Measurements from ENCODE around the gene GPR61. TPM values are rescaled to one million over a fixed set of nuclear protein-coding genes. Genes with fewer than 3 reads are reported as not detected.

GPR61 gene
- total RNA-seq, 1 experiment from 2014 or later, result 0.34 TPM

- H3K36me3 ChIP-seq, result no peaks in the 10 kb centered on the region
- no peaks in the 10 kb centered on the region for H3K27me3 ChIP-seq (replicated peaks)
- no peak overlapping the region for H3K27ac ChIP-seq
- H3K9me3 ChIP-seq (replicated peaks), result no peaks in the 10 kb centered on the region
- no peak for DNase-seq (ENCODE audit: low read depth in 1 of 2, low spot score in 2 of 2)
- peaks cover 5% of the 10 kb centered on the region for H3K4me1 ChIP-seq (replicated peaks)
- no peak overlapping the region for H3K4me3 ChIP-seq
Measured at GRCh38 chr1:109534307-109534858, 5.3 kb upstream of the GPR61 start.

GRCh38 chr1:109535481-109535880, 4.2 kb upstream of the GPR61 start:
- H3K36me3 ChIP-seq, result no peaks in the 10 kb centered on the region
- H3K4me3 ChIP-seq, result no peak overlapping the region
- no peaks in the 10 kb centered on the region for H3K27me3 ChIP-seq (replicated peaks)
- DNase-seq (ENCODE audit: low read depth in 1 of 2, low spot score in 2 of 2), result no peak
- H3K4me1 ChIP-seq (replicated peaks), result peaks cover 5% of the 10 kb centered on the region
- H3K27ac ChIP-seq, result no peak overlapping the region
- no peaks in the 10 kb centered on the region for H3K9me3 ChIP-seq (replicated peaks)

- Histone ChIP-seq H3K4me3 (no peak overlapping the region), H3K27ac (no peak overlapping the region), H3K9me3 (replicated peaks) (no peaks in the 10 kb centered on the region), H3K36me3 (no peaks in the 10 kb centered on the region), H3K27me3 (replicated peaks) (no peaks in the 10 kb centered on the region), H3K4me1 (replicated peaks) (peaks cover 5% of the 10 kb centered on the region)
- no peak for DNase-seq (ENCODE audit: low read depth in 1 of 2, low spot score in 2 of 2)
Measured at GRCh38 chr1:109535971-109536491, 3.6 kb upstream of the GPR61 start.

GRCh38 chr1:109537450-109538178, 2.1 kb upstream of the GPR61 start:
- DNase-seq (ENCODE audit: low read depth in 1 of 2, low spot score in 2 of 2), result no peak
- peaks cover under 1% of the 10 kb centered on the region for H3K4me1 ChIP-seq (replicated peaks)
- H3K9me3 ChIP-seq (replicated peaks), result no peaks in the 10 kb centered on the region
- no peaks in the 10 kb centered on the region for H3K36me3 ChIP-seq
- H3K4me3 ChIP-seq, result no peak overlapping the region
- H3K27ac ChIP-seq, result no peak overlapping the region
- H3K27me3 ChIP-seq (replicated peaks), result no peaks in the 10 kb centered on the region

GRCh38 chr1:109538827-109539555, 681 bp upstream of the GPR61 start:
- DNase-seq (ENCODE audit: low read depth in 1 of 2, low spot score in 2 of 2), result no peak
- Histone ChIP-seq H3K4me1 (replicated peaks) (no peaks in the 10 kb centered on the region), H3K36me3 (no peaks in the 10 kb centered on the region), H3K27ac (no peak overlapping the region), H3K4me3 (no peak overlapping the region), H3K27me3 (replicated peaks) (no peaks in the 10 kb centered on the region), H3K9me3 (replicated peaks) (no peaks in the 10 kb centered on the region)

GRCh38 chr1:109541102-109541501, 1.4 kb downstream of the GPR61 start:
- no peaks in the 10 kb centered on the region for H3K9me3 ChIP-seq (replicated peaks)
- no peaks in the 10 kb centered on the region for H3K4me1 ChIP-seq (replicated peaks)
- no peaks in the 10 kb centered on the region for H3K36me3 ChIP-seq
- H3K27ac ChIP-seq, result no peak overlapping the region
- H3K4me3 ChIP-seq, result no peak overlapping the region
- no peak for DNase-seq (ENCODE audit: low read depth in 1 of 2, low spot score in 2 of 2)
- no peaks in the 10 kb centered on the region for H3K27me3 ChIP-seq (replicated peaks)

GRCh38 chr1:109542657-109543056, 3.0 kb downstream of the GPR61 start:
- Histone ChIP-seq H3K4me1 (replicated peaks) (peaks cover 14% of the 10 kb centered on the region), H3K4me3 (no peak overlapping the region), H3K36me3 (no peaks in the 10 kb centered on the region), H3K27ac (no peak overlapping the region), H3K27me3 (replicated peaks) (no peaks in the 10 kb centered on the region), H3K9me3 (replicated peaks) (no peaks in the 10 kb centered on the region)
- DNase-seq (ENCODE audit: low read depth in 1 of 2, low spot score in 2 of 2), result no peak

GRCh38 chr1:109543283-109543987, 3.8 kb downstream of the GPR61 start:
- Histone ChIP-seq H3K4me1 (replicated peaks) (peaks cover 15% of the 10 kb centered on the region), H3K9me3 (replicated peaks) (no peaks in the 10 kb centered on the region), H3K4me3 (no peak overlapping the region), H3K27me3 (replicated peaks) (no peaks in the 10 kb centered on the region), H3K36me3 (peaks cover under 1% of the 10 kb centered on the region; the same call in 1 of the 2 replicates), H3K27ac (no peak overlapping the region)
- no peak for DNase-seq (ENCODE audit: low read depth in 1 of 2, low spot score in 2 of 2)

- no peak for DNase-seq (ENCODE audit: low read depth in 1 of 2, low spot score in 2 of 2)
- Histone ChIP-seq H3K27ac (no peak overlapping the region), H3K27me3 (replicated peaks) (no peaks in the 10 kb centered on the region), H3K4me1 (replicated peaks) (peaks cover 15% of the 10 kb centered on the region), H3K4me3 (no peak overlapping the region), H3K36me3 (peaks cover 4% of the 10 kb centered on the region; the same call in 1 of the 2 replicates), H3K9me3 (replicated peaks) (no peaks in the 10 kb centered on the region)
Measured at GRCh38 chr1:109543988-109544735, 4.5 kb downstream of the GPR61 start.

- no peaks in the 10 kb centered on the region for H3K27me3 ChIP-seq (replicated peaks)
- peaks cover 15% of the 10 kb centered on the region for H3K4me1 ChIP-seq (replicated peaks)
- peak overlapping the region; percentile 89 for H3K4me3 ChIP-seq
- peak; percentile 81 to 90 for DNase-seq (ENCODE audit: low read depth in 1 of 2, low spot score in 2 of 2)
- H3K27ac ChIP-seq, result peak overlapping the region; percentile 90
- peaks cover 7% of the 10 kb centered on the region; the same call in 1 of the 2 replicates for H3K36me3 ChIP-seq
- H3K9me3 ChIP-seq (replicated peaks), result no peaks in the 10 kb centered on the region
Measured at GRCh38 chr1:109546311-109547109, 6.8 kb downstream of the GPR61 start.

GRCh38 chr1:109547463-109548320, 8.0 kb downstream of the GPR61 start:
- no peaks in the 10 kb centered on the region for H3K27me3 ChIP-seq (replicated peaks)
- DNase-seq (ENCODE audit: low read depth in 1 of 2, low spot score in 2 of 2), result no peak

More at GRCh38 chr1:109547463-109548320, 8.0 kb downstream of the GPR61 start:
- peaks cover 7% of the 10 kb centered on the region; the same call in 1 of the 2 replicates for H3K36me3 ChIP-seq
- H3K4me3 ChIP-seq, result peak overlapping the region; percentile 89
- H3K27ac ChIP-seq, result peak overlapping the region; percentile 90
- peaks cover 15% of the 10 kb centered on the region for H3K4me1 ChIP-seq (replicated peaks)
- no peaks in the 10 kb centered on the region for H3K9me3 ChIP-seq (replicated peaks)

All from SJSA1 (cell line).